ENCODE data around the gene ATP11A. TPM values are rescaled to one million over a fixed set of nuclear protein-coding genes. Genes with fewer than 3 reads are reported as not detected.

ATP11A gene
- total RNA-seq, 1 experiment from 2014 or later = 41.2 TPM

DNA sequence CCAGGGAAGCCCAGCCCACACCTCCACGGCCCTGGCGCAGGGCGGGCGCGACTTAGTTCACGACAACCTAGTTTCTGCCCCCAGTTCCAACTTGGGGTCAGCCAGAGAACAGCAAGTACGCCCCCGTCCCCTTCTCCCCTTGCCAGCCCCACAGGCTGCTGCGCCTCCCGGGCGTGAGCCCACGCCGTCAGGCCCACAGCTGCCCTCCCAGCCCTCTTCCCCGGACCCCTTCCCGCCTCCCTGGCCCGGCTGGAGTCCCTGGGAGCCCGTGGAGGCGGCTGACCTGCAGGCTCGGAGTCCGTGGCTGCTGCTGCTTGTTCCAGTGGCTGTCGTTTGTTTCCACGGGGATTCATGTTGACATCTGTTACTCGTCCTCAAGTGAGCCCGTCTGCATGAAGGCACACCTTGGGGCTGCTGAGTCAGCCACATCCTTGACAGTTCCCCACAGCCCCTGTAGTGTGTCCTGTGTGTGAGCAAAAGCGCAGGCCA lies 86.0 kb downstream of the ATP11A start:
- Mint-ChIP-seq H3K27ac (ENCODE audit: low read depth, unreplicated experiment) (no peak overlapping the region), H3K9me3 (ENCODE audit: unreplicated experiment) (no peaks in the 10 kb centered on the region), H3K36me3 (ENCODE audit: insufficient read depth, unreplicated experiment) (no peaks in the 10 kb centered on the region), H3K4me3 (ENCODE audit: unreplicated experiment) (no peak overlapping the region), H3K27me3 (ENCODE audit: insufficient read depth, unreplicated experiment) (no peaks in the 10 kb centered on the region), H3K4me1 (ENCODE audit: insufficient read depth, unreplicated experiment) (no peaks in the 10 kb centered on the region)
- no peak for DNase-seq (ENCODE audit: unreplicated experiment)
- TF ChIP-seq, protein P1, sequence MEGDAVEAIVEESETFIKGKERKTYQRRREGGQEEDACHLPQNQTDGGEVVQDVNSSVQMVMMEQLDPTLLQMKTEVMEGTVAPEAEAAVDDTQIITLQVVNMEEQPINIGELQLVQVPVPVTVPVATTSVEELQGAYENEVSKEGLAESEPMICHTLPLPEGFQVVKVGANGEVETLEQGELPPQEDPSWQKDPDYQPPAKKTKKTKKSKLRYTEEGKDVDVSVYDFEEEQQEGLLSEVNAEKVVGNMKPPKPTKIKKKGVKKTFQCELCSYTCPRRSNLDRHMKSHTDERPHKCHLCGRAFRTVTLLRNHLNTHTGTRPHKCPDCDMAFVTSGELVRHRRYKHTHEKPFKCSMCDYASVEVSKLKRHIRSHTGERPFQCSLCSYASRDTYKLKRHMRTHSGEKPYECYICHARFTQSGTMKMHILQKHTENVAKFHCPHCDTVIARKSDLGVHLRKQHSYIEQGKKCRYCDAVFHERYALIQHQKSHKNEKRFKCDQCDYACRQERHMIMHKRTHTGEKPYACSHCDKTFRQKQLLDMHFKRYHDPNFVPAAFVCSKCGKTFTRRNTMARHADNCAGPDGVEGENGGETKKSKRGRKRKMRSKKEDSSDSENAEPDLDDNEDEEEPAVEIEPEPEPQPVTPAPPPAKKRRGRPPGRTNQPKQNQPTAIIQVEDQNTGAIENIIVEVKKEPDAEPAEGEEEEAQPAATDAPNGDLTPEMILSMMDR (IDR thresholded peaks at IDR 0.05; ENCODE audit: unreplicated experiment) = no peak
- intact Hi-C loops (cut with micrococcal nuclease) = no loop called here
- no TSS peak for BruUV-seq (replicated peaks)
- CTCF ChIA-PET = no interaction called here
- POLR2A ChIA-PET = no interaction called here

DNA sequence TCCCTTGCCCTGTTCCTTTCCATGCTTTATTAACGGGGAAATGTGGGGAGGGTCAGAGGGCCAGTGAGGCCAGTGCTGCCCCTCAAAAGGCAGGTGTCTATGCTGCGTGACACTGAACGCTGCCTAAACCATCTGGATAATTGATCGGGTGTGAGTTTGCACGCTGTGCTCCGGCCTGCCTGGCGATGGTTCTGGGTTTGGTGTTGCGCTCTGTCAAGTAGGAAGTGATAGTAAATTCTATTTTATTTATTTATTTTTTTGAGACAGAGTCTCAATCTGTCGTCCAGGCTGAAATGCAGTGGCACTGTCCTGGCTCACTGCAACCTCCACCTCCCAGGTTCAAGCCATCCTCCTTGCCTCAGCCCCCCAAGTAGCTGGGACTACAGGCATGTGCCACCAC lies 86.5 kb downstream of the ATP11A start:
- TF ChIP-seq, protein P1 (IDR thresholded peaks at IDR 0.05; ENCODE audit: unreplicated experiment) = no peak
- Mint-ChIP-seq H3K36me3 (ENCODE audit: insufficient read depth, unreplicated experiment) (no peaks in the 10 kb centered on the region), H3K9me3 (ENCODE audit: unreplicated experiment) (no peaks in the 10 kb centered on the region), H3K4me3 (ENCODE audit: unreplicated experiment) (no peak overlapping the region), H3K27ac (ENCODE audit: low read depth, unreplicated experiment) (no peak overlapping the region), H3K4me1 (ENCODE audit: insufficient read depth, unreplicated experiment) (no peaks in the 10 kb centered on the region), H3K27me3 (ENCODE audit: insufficient read depth, unreplicated experiment) (no peaks in the 10 kb centered on the region)
- POLR2A ChIA-PET = no interaction called here
- intact Hi-C loops (cut with micrococcal nuclease) = no loop called here
- no TSS peak for BruUV-seq (replicated peaks)
- DNase-seq (ENCODE audit: unreplicated experiment) = no peak
- CTCF ChIA-PET = no interaction called here

DNA sequence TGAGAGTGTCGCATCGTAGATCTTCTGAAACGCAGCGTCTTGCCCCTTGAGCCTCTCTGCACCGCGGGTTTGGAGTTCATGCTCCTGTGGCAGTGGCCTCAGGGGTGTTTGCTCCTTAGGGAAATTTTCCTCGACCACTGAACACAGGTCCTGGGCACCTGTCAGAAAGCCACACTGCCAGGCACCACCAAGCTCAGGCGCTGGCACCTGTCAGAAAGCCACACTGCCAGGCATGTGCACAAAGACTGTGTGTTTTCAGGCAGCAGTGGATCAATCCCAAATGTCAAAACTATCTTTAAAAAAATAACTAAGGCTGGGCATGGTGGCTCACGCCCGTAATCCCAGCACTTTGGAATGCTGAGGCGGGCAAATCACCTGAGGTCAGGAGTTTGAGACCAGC lies 87.1 kb downstream of the ATP11A start:
- H3K27me3 Mint-ChIP-seq (ENCODE audit: insufficient read depth, unreplicated experiment) = no peaks in the 10 kb centered on the region
- BruUV-seq (replicated peaks) = no TSS peak
- H3K27ac Mint-ChIP-seq (ENCODE audit: low read depth, unreplicated experiment) = no peak overlapping the region
- no peak overlapping the region for H3K4me3 Mint-ChIP-seq (ENCODE audit: unreplicated experiment)
- no peaks in the 10 kb centered on the region for H3K9me3 Mint-ChIP-seq (ENCODE audit: unreplicated experiment)
- H3K4me1 Mint-ChIP-seq (ENCODE audit: insufficient read depth, unreplicated experiment) = no peaks in the 10 kb centered on the region
- TF ChIP-seq, protein P1 (IDR thresholded peaks at IDR 0.05; ENCODE audit: unreplicated experiment) = no peak
- intact Hi-C loops (cut with micrococcal nuclease) = no loop called here
- H3K36me3 Mint-ChIP-seq (ENCODE audit: insufficient read depth, unreplicated experiment) = no peaks in the 10 kb centered on the region
- no peak for DNase-seq (ENCODE audit: unreplicated experiment)
- ChIA-PET CTCF (no interaction called here), POLR2A (no interaction called here)

DNA sequence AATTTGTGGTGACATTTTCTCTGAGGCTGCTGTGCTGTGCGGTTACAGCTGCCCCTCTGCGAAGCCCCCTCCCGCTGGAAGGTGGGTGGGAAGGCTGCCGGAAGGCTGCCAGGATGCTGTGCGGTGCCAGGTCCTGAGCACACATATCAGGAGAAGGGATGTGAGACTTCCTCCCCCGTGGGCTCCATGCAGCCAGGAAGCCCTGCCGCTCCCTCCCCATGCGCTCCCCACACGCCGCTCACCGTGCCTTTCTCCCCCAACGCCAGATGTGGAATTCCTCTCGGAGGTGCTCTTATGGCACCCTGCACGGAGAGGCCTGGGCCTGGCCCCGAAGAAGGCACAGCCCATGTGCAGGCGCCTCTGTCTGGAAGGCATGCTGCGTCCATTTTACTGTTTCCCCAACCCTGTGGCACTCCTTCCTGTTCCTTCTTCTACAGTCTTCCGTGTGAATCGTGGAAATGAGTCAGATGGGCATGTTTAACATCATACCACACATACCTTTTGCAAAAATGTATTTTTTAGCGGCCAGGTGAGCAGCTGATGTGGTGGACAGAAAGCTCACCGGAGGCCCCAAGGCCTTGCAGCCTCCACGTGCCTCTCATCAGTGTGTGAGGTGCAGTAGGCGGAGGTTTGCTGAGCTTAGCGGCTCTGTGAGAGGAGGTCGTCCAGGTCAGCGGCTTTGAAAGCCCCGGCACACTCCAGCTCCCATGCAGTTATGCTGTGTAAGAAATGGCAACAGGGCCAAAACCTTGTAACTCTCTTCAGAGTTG lies 88.0 kb downstream of the ATP11A start:
- ChIA-PET POLR2A (no interaction called here), CTCF (no interaction called here)
- TF ChIP-seq, protein P1 (IDR thresholded peaks at IDR 0.05; ENCODE audit: unreplicated experiment) = no peak
- BruUV-seq (replicated peaks) = no TSS peak
- intact Hi-C loops (cut with micrococcal nuclease) = no loop called here
- no peak overlapping the region for H3K27ac Mint-ChIP-seq (ENCODE audit: low read depth, unreplicated experiment)
- no peaks in the 10 kb centered on the region for H3K4me1 Mint-ChIP-seq (ENCODE audit: insufficient read depth, unreplicated experiment)
- H3K36me3 Mint-ChIP-seq (ENCODE audit: insufficient read depth, unreplicated experiment) = no peaks in the 10 kb centered on the region
- DNase-seq (ENCODE audit: unreplicated experiment) = no peak
- H3K9me3 Mint-ChIP-seq (ENCODE audit: unreplicated experiment) = no peaks in the 10 kb centered on the region
- H3K4me3 Mint-ChIP-seq (ENCODE audit: unreplicated experiment) = no peak overlapping the region
- H3K27me3 Mint-ChIP-seq (ENCODE audit: insufficient read depth, unreplicated experiment) = no peaks in the 10 kb centered on the region

All from MCF 10A (cell line).